KOPT-K1 (cell line): ENCODE measurements around the gene KMT2E.
"Not testable (repeated sequence)": the region's sequence is repeated elsewhere in the genome, so short reads cannot be mapped to it uniquely, and the experiment has no call there.

Experiments
- H3K27ac ChIP-seq: fragments of 200-600 bp; sonication (generic); 2 replicates; pipeline ENCODE4 v1.5.1; 2016; ENCODE audit warnings: antibody characterized with exemption, mild to moderate bottlenecking, low read depth, low read length; ENCODE audit not compliant: poor library complexity, severe bottlenecking
- H3K36me3 ChIP-seq: fragments of 200-600 bp; sonication (generic); 2 replicates; pipeline ENCODE4 v1.5.1; 2017; ENCODE audit warnings: antibody characterized with exemption, mild to moderate bottlenecking, low read length, moderate library complexity; ENCODE audit not compliant: insufficient read depth
- H3K9me3 ChIP-seq: fragments of 200-600 bp; sonication (generic); 2 replicates; pipeline ENCODE4 v1.5.1; 2017; ENCODE audit warnings: antibody characterized with exemption, low read length, mild to moderate bottlenecking; ENCODE audit not compliant: insufficient read depth, poor library complexity, severe bottlenecking

Gene KMT2E

DNA sequence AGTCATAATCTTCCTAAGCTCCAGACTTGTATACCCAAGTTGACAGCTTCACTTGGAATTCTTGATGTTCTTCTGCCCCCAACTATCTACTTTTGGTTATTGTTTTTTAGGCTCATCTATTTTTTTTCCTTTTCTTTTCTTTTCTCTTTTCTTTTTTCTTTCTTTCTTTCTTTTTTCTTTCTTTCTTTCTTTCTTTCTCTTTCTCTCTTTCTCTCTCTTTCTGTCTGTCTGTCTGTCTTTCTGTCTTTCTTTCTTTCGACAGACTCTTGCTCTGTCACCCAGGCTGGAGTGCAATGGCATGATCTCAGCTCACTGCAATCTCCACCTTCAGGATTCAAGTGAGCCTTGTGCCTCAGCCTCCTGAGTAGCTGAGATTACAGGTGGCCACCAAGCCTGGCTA lies 36.5 kb downstream of the KMT2E start:
- Histone ChIP-seq H3K27ac (no peak overlapping the region), H3K36me3 (peaks cover 96% of the 10 kb centered on the region), H3K9me3 (no peaks in the 10 kb centered on the region)

DNA sequence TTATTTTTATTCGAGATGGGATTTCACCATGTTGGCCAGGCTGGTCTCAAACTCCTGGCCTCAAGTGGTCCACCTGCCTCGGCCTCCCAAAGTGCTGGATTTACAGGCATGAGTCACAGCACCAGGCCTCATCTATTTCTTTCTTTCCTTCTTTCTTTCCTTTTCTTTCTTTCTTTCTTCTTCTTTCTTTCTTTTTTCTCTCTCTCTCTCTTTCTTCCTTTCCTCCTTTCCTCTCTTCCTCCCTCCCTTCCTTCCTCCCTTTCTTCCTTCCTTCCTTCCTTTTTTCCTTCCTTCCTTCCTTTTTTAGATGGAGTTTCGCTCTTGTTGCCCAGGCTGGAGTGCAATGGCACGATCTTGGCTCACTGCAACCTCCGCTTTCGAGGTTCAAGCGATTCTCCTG lies 36.9 kb downstream of the KMT2E start:
- not testable (repeated sequence) for H3K9me3 ChIP-seq, H3K27ac ChIP-seq
- peaks cover 96% of the 10 kb centered on the region for H3K36me3 ChIP-seq

DNA sequence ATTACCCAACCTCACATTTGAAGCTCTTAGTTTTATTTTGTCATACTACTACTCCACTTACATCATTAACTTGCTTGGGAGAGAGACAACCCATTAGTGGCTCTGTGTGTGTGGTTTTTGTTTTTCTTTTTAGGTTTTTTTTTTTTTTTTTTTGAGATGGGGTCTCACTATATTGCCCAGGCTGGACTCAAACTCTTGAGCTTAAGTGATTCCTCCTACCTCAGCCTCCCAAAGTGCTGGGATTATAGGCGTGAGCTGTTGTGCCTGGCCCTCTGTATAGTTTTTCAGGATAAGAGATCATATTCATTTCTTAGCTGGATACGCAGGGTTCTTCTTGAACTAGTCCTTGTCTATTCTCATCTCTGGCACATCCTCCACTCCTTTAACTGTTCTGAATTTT lies 41.1 kb downstream of the KMT2E start:
- H3K9me3 ChIP-seq: no peaks in the 10 kb centered on the region
- peaks cover 94% of the 10 kb centered on the region for H3K36me3 ChIP-seq
- no peak overlapping the region for H3K27ac ChIP-seq

GRCh38 chr7:105055621-105056020 lies 41.6 kb downstream of the KMT2E start:
- peaks cover 94% of the 10 kb centered on the region for H3K36me3 ChIP-seq
- no peak overlapping the region for H3K27ac ChIP-seq

GRCh38 chr7:105057472-105057871 lies 43.5 kb downstream of the KMT2E start:
- Histone ChIP-seq H3K27ac (no peak overlapping the region), H3K9me3 (no peaks in the 10 kb centered on the region), H3K36me3 (peaks cover 94% of the 10 kb centered on the region)

More at GRCh38 chr7:105055621-105056020, 41.6 kb downstream of the KMT2E start:
- H3K9me3 ChIP-seq: no peaks in the 10 kb centered on the region

DNA sequence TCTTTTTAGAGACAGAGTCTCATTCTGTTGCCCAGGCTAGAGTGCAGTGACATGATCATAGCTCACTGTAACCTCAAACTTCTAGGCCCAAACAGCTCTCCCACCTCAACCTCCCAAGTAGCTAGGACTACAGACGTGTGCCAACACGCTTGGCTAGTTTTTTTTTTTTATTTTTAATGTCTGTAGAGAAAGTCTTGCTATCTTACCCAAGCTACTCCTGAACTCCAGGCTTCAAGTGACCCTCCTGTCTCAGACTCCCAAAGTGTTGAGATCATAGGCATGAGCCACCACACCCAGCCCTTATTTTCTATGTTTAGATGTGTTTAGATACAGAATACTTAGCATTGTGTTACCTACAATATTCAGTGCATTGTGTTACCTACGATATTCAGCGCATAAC lies 46.4 kb downstream of the KMT2E start:
- Histone ChIP-seq H3K9me3 (no peaks in the 10 kb centered on the region), H3K36me3 (peaks cover 93% of the 10 kb centered on the region), H3K27ac (no peak overlapping the region)

GRCh38 chr7:105060923-105061322 lies 46.9 kb downstream of the KMT2E start:
- H3K9me3 ChIP-seq: no peaks in the 10 kb centered on the region
- H3K27ac ChIP-seq: no peak overlapping the region
- peaks cover 93% of the 10 kb centered on the region for H3K36me3 ChIP-seq

GRCh38 chr7:105065104-105065503 lies 51.1 kb downstream of the KMT2E start:
- Histone ChIP-seq H3K27ac (no peak overlapping the region), H3K9me3 (no peaks in the 10 kb centered on the region), H3K36me3 (peaks cover 96% of the 10 kb centered on the region)

GRCh38 chr7:105067691-105068090 lies 53.7 kb downstream of the KMT2E start:
- no peaks in the 10 kb centered on the region for H3K9me3 ChIP-seq
- peaks cover 99% of the 10 kb centered on the region for H3K36me3 ChIP-seq
- no peak overlapping the region for H3K27ac ChIP-seq

DNA sequence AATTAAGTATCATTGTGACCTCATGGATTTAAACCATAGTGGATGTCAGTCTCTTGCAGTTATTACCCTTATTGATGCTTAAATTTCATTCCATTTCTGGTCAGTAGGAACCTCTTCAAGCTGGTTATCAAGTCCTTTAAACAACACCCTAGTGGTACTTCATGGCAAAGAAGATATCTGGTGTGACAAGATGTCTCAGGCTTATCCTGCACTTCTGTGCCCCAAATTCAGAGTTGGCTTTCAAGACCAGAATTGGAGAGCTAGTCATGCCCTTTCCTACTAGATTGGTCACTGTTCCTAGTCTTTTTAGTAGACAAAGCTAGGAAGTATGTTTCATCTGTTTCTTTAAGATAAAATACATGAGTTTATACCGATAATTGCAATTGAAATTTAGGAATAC lies 54.9 kb downstream of the KMT2E start:
- Histone ChIP-seq H3K9me3 (no peaks in the 10 kb centered on the region), H3K36me3 (peaks cover 100% of the 10 kb centered on the region), H3K27ac (no peak overlapping the region)

- H3K9me3 ChIP-seq: no peaks in the 10 kb centered on the region
- H3K27ac ChIP-seq: no peak overlapping the region
- peaks cover 100% of the 10 kb centered on the region for H3K36me3 ChIP-seq
Measured at GRCh38 chr7:105073143-105073542, 59.1 kb downstream of the KMT2E start.

- H3K27ac ChIP-seq: no peak overlapping the region
- H3K36me3 ChIP-seq: peaks cover 100% of the 10 kb centered on the region
- H3K9me3 ChIP-seq: no peaks in the 10 kb centered on the region
Measured at GRCh38 chr7:105079348-105079747, 65.3 kb downstream of the KMT2E start.

- Histone ChIP-seq H3K9me3 (no peaks in the 10 kb centered on the region), H3K36me3 (peaks cover 93% of the 10 kb centered on the region), H3K27ac (no peak overlapping the region)
Measured at GRCh38 chr7:105084581-105084980, 70.6 kb downstream of the KMT2E start.

DNA sequence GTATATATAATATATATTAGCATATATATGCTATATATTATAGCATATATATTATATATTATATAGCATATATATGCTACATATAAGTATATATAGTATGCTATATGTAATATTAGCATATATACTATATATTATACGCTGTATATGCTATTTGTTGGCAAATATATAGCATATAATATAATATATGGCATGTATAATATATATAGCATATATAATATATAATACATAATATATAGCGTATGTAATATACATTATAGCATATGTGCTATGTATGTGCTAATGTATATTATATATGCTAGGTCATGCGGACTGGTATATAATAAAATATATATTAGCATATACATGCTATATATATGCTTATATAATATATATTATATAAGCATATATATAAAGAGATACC lies 72.8 kb downstream of the KMT2E start:
- H3K36me3 ChIP-seq: peaks cover 93% of the 10 kb centered on the region
- H3K27ac ChIP-seq: no peak overlapping the region

GRCh38 chr7:105087981-105088380 lies 74.0 kb downstream of the KMT2E start:
- no peak overlapping the region for H3K27ac ChIP-seq
- peaks cover 93% of the 10 kb centered on the region for H3K36me3 ChIP-seq

More for the DNA sequence above, 72.8 kb downstream of the KMT2E start:
- no peaks in the 10 kb centered on the region for H3K9me3 ChIP-seq

GRCh38 chr7:105088456-105088855 lies 74.5 kb downstream of the KMT2E start:
- peaks cover 93% of the 10 kb centered on the region for H3K36me3 ChIP-seq
- no peaks in the 10 kb centered on the region for H3K9me3 ChIP-seq

More at GRCh38 chr7:105087981-105088380, 74.0 kb downstream of the KMT2E start:
- H3K9me3 ChIP-seq: no peaks in the 10 kb centered on the region

GRCh38 chr7:105094966-105095365 lies 81.0 kb downstream of the KMT2E start:
- H3K9me3 ChIP-seq: no peaks in the 10 kb centered on the region
- peaks cover 98% of the 10 kb centered on the region for H3K36me3 ChIP-seq
- H3K27ac ChIP-seq: no peak overlapping the region

More at GRCh38 chr7:105088456-105088855, 74.5 kb downstream of the KMT2E start:
- H3K27ac ChIP-seq: no peak overlapping the region
